IPS-18a (cell line): ENCODE results near the gene ARAP3.

ENCODE experiments used
- H3K27ac ChIP-seq: one replicate; pipeline ENCODE4 v1.5.1; 2013; ENCODE audit warnings: low read length
- H3K27me3 ChIP-seq: one replicate; pipeline ENCODE4 v1.6.1; 2013; ENCODE audit warnings: mild to moderate bottlenecking, low read length; ENCODE audit not compliant: control insufficient read depth, insufficient read depth
- H3K36me3 ChIP-seq: one replicate; pipeline ENCODE4 v1.6.1; 2013; ENCODE audit warnings: low read depth, low read length; ENCODE audit not compliant: control insufficient read depth
- H3K4me1 ChIP-seq: one replicate; pipeline ENCODE4 v1.6.1; 2013; ENCODE audit warnings: low read depth, low read length; ENCODE audit not compliant: control insufficient read depth
- H3K4me3 ChIP-seq: one replicate; pipeline ENCODE4 v1.5.1; 2013; ENCODE audit warnings: low read length
- H3K9ac ChIP-seq: one replicate; pipeline ENCODE4 v1.6.1; 2013; ENCODE audit warnings: mild to moderate bottlenecking, low read length, moderate library complexity
- H3K9me3 ChIP-seq: one replicate; pipeline ENCODE4 v1.6.1; 2013; ENCODE audit warnings: low read depth, low read length; ENCODE audit not compliant: control insufficient read depth

The ARAP3 gene

DNA sequence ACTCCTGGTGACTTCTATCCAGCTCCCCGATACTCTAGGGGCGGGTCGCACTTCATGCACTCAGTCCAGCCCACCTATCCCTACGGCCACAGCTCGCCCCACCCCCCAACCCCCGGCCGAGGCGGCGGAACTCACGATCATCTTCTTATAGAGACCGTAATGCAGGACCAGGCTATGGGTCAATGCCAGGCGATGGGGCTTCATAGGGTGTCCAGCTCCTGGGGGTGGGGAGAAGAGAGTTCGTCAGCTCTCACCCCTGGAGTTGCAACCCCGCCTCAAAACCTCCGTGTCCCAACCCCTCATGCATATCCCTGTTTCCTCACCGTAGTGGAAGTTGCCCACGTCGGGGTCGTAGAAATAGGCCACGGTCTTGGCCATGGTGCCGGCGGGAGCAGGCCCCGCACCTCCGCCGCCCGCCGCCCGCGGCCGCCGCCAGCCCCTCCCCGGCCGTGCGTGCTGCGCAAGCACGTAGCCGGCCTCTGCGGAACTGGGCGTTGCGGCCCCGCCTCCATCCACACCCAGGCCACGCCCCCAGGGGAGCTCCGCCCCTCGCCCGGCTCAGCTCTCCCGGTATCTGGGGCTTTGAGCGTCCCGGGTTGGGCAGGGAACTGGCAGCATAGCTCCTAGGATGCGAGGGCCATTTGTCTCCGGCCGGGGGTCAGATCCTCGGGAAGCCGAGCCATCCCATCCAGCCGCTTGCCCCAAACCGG lies 45.5 kb downstream of the ARAP3 start, which contains the start of the genes HDAC3 and RELL2:
Gene HDAC3 (minus strand): TSS at position 437 of the 710 bp plus-strand sequence. CDS start 59 bp downstream, at position 378.
Gene RELL2 (plus strand): TSS at position 585 of the 710 bp plus-strand sequence. CDS start 1,229 bp downstream, outside the sequence.
- Histone ChIP-seq H3K4me3 (peak within 1 kb of the TSS; percentile 87), H3K9ac (peak within 1 kb of the TSS; percentile 82), H3K27ac (no peak within 1 kb of the TSS), H3K9me3 (no peaks in the 10 kb centered on the region), H3K36me3 (peaks cover 3% of the 10 kb centered on the region), H3K4me1 (peaks cover 3% of the 10 kb centered on the region), H3K27me3 (no peaks in the 10 kb centered on the region)

DNA sequence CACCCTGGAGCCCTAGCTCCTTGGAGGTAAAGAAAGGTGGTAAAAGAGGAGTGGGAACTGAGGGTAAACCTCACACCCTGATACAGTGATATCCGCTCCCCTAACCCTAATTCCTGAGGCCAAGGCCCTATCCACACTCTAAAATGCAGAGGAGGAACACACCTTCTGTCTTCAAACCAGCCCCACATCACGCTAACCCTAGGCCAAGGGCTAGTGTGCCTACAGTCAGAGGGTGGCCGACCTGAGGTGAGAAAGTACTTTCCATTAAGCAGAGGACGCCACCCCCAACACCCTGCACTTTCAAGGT lies 46.0 kb downstream of the ARAP3 start:
- Histone ChIP-seq H3K36me3 (no peaks in the 10 kb centered on the region), H3K9ac (peak overlapping the region; percentile 82), H3K9me3 (no peaks in the 10 kb centered on the region), H3K27ac (no peak overlapping the region), H3K4me1 (peaks cover 3% of the 10 kb centered on the region), H3K27me3 (no peaks in the 10 kb centered on the region), H3K4me3 (peak overlapping the region; percentile 87)

DNA sequence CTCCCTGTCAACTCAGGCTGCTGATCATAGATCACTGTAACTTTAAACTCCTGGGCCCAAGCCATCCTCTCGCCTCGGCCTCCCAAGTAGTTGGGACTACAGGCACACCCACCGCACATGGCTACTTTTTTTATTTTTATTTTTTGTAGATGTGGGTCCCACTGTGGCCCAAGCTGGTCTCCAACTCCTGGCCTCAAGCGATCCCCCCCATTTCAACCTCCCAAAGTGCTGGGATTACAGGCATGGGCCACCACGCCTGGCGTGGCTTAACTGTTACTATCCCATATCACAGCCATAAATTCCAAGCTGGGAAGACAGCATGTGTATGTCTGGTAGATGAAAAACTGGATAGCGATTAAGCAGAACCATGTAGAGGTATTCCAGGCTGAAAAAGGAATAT lies 46.4 kb downstream of the ARAP3 start:
- Histone ChIP-seq H3K36me3 (no peaks in the 10 kb centered on the region), H3K9ac (peak overlapping the region; percentile 82)

DNA sequence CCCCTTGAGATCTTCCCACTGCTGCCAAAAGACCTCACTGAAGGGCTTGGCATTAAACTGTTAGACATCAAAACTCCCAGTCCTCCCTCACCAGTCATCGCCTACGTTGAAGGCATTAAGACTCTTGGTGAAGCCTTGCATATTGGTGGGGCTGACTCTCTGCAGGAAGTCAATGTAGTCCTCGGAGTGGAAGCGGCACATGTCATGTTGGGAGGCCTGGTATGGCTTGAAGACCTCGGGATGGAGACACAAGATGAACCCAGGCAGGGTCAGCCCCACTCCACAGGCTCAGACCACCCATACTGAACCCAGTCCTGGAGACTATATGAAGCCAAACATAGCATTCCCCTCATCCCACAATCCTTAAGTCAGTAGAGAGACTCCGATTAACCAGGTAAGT lies 47.3 kb downstream of the ARAP3 start:
- no peak overlapping the region for H3K27ac ChIP-seq
- H3K27me3 ChIP-seq, result no peaks in the 10 kb centered on the region
- H3K4me1 ChIP-seq, result peaks cover 3% of the 10 kb centered on the region
- no peaks in the 10 kb centered on the region for H3K9me3 ChIP-seq
- no peak overlapping the region for H3K4me3 ChIP-seq
- H3K9ac ChIP-seq, result no peak overlapping the region
- H3K36me3 ChIP-seq, result peaks cover 2% of the 10 kb centered on the region

More for the DNA sequence above, 46.4 kb downstream of the ARAP3 start:
- Histone ChIP-seq H3K27me3 (no peaks in the 10 kb centered on the region), H3K9me3 (no peaks in the 10 kb centered on the region), H3K27ac (no peak overlapping the region), H3K4me3 (peak overlapping the region; percentile 87), H3K4me1 (peaks cover 3% of the 10 kb centered on the region)

DNA sequence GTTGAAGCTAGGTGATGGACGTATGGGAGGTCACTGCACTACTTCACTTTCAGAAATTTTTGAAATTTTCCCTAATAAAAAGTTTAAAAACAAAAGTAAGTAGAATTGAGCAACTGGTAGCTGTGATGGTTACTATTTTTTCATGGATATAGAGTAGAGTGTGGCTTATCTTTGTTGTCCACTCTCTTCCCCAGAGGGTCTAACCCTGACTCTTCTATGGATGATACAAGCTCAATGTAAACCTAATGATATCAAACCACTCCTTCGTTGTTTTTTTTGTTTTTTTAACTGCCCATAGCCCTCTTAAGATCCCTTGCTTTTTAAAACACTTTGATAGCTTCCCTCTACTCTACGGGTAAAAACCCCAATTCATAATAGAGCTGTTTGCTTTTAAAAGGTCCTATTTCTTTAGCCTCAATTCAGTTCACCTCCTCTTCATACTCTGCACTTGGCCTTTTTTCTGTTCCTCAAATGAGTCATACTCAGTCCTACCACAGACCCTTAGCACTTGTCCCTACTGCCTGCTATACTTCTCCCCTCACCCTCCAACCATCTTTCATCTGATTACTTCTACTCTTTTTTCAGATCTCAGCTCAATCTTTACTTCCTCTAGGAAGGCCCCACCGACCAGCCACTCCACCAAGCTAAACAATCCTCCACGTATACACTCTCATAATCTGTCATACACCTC lies 48.0 kb downstream of the ARAP3 start:
- Histone ChIP-seq H3K36me3 (peaks cover 9% of the 10 kb centered on the region), H3K27ac (no peak overlapping the region), H3K9me3 (no peaks in the 10 kb centered on the region), H3K27me3 (no peaks in the 10 kb centered on the region), H3K4me3 (no peak overlapping the region), H3K9ac (no peak overlapping the region), H3K4me1 (peaks cover 3% of the 10 kb centered on the region)

DNA sequence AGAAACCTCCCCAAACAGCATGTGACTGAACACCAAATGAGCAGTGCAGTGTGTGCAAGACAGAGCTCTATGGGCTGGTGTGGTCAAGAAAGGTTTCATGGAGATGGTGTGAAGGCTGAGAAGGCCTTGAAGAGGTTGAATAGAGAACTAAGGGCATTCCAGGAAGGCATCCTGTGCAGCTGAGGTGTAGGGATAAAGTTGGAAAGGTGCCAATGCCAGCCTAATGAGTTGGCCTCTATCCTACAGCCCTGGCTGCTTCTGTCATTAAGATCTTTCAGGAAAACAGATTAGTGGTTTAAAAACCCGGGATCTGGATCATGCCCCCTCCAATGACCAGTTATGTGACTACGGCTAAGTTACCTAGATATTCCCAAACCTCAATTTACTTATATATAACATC lies 49.4 kb downstream of the ARAP3 start:
- H3K27me3 ChIP-seq, result no peaks in the 10 kb centered on the region
- no peak overlapping the region for H3K27ac ChIP-seq
- H3K9ac ChIP-seq, result no peak overlapping the region
- peaks cover 21% of the 10 kb centered on the region for H3K36me3 ChIP-seq
- H3K9me3 ChIP-seq, result no peaks in the 10 kb centered on the region
- no peak overlapping the region for H3K4me3 ChIP-seq
- H3K4me1 ChIP-seq, result peaks cover 3% of the 10 kb centered on the region

DNA sequence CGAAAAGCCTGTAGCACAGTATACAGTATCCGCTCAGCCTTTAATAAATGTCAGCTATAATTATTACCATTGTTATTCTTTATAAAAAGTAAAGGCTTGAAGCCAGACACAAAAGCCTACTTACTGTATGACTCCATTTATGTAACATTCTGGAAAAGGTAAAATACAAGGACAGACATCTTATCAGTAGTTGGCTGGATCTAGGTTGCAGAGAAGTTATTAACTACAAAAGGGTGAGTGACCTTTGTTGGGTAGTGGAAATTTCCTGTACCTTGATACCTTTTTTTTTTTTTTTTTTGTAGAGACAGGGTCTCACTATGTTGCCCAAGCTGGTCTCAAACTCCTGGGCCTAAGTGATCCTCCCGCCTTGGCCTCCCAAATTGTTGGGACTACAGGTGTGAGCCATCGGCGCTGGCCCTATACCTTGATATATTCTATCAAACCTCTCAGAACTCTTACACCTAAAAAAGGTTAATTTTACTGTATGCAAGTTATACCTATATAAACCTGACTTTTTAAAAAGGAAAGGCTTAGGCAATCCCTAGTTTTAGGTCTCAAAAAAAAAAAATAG lies 51.4 kb downstream of the ARAP3 start:
- H3K27me3 ChIP-seq, result no peaks in the 10 kb centered on the region
- no peaks in the 10 kb centered on the region for H3K4me1 ChIP-seq
- H3K27ac ChIP-seq, result no peak overlapping the region
- H3K4me3 ChIP-seq, result no peak overlapping the region
- H3K9me3 ChIP-seq, result no peaks in the 10 kb centered on the region
- H3K36me3 ChIP-seq, result peaks cover 31% of the 10 kb centered on the region
- H3K9ac ChIP-seq, result no peak overlapping the region

DNA sequence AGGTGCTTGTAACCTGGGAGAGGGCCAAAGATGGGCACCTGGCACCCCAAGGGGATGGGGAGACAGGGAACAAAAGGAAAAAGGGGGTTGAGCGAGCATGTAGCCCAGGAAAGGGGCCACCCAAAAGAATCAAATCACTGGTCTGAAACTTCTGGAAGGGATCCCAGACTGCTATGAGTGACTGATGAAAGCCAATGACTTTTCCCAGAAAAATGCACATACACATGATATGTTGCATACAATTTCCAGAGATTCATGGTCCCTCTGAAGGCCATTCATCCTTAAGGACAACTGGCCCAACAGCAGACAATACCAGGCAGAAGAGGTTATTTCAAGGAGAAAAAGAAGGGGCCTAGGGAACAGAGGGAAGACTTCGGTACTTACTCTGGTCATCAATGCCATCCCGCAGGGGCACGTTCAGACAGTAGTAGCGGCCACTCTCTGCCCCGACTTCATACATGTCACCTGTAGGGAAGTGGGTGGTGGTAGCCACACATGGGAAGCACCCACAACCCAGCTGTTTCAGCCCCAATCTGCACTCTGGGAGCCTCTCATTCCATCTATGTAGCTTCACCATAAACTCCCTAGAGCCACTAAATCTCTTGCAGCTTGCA lies 53.7 kb downstream of the ARAP3 start:
- Histone ChIP-seq H3K27me3 (no peaks in the 10 kb centered on the region), H3K4me1 (peaks cover 3% of the 10 kb centered on the region), H3K27ac (no peak overlapping the region), H3K9ac (no peak overlapping the region), H3K9me3 (no peaks in the 10 kb centered on the region), H3K4me3 (no peak overlapping the region), H3K36me3 (peaks cover 45% of the 10 kb centered on the region)

DNA sequence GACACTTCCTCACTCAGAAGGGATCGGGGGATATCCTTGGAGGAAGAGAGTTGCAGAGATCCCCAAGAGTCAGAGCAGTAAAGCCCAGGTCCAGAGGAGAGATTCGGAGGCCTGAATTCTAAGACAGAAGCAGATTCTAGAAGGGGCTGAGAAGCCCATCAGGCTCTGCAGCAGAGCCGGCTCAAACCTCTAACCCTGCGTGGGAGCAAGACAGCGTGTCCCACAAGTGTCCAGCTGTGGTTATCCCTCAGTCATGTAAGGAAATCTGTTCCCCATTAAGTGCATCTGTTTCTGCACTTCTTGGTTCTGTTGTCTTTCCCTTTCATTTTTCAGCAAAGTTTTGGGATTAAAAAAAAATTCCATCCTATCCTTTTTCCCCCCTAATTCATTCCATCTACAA lies 58.4 kb downstream of the ARAP3 start:
- H3K9ac ChIP-seq, result no peak overlapping the region
- no peaks in the 10 kb centered on the region for H3K9me3 ChIP-seq
- H3K27me3 ChIP-seq, result no peaks in the 10 kb centered on the region
- no peak overlapping the region for H3K4me3 ChIP-seq
- no peak overlapping the region for H3K27ac ChIP-seq
- H3K4me1 ChIP-seq, result peaks cover 4% of the 10 kb centered on the region
- peaks cover 51% of the 10 kb centered on the region for H3K36me3 ChIP-seq

DNA sequence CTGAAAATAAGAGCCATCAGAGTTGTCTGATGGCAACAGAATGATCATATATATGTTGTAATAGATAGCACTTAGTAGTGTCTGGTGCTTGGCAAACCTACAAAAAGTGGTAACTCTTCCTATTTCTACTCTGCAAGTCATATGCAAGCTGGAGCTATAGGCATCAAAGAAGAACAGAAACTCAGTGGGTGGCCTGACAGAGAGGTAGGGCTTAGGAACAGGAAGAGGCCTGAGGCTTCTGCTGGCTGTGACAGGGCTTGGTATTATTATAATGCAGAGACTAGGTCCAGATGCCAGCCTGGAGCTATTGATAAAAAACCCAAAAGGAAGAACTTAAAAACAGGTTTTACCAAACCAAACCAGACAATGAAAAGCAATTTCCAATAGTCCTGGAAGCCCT lies 58.8 kb downstream of the ARAP3 start:
- Histone ChIP-seq H3K9me3 (no peaks in the 10 kb centered on the region), H3K4me1 (peaks cover 4% of the 10 kb centered on the region), H3K4me3 (no peak overlapping the region), H3K9ac (no peak overlapping the region), H3K27me3 (no peaks in the 10 kb centered on the region), H3K36me3 (peaks cover 47% of the 10 kb centered on the region), H3K27ac (no peak overlapping the region)

DNA sequence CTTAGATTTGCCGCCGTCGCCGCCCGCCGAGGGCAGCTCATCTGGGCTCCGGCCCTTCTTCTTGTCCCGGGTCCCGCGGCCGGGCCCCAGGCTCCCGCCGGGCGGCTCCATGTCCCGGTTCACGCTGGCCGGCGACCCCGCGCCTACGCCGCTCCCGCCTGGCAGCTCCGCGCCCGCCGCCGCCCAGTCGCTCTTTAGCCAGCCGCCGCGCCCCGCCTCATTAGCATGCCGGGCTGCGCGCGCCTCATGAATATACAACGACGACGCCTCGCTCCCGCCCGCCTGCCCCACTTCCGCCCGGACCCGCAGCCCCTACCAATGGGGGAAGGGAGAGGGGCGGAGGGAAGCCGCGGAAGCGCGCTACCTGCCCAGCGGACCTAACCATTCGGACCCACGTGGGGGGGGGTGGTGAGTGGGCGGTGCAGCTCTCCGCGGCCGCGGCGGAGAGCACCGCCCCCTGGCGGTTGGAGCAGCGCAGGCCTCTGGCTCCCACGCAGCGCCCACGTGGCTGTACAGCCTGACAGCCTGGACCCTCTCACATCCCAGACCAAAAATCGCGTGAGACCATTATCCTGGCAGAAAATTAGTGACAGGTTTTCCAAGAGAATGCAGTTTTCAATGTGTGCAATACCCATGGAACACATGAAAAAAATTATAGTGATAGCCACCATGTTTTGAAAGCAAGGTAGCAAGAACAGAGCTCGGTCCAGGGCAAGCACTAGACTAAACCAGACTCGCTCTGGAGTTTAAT lies 63.1 kb downstream of the ARAP3 start, which contains the start of gene DIAPH1:
Gene DIAPH1 (minus strand): TSS at position 197 of the 751 bp plus-strand sequence. CDS start 86 bp downstream, at position 111.
- Histone ChIP-seq H3K36me3 (peaks cover 21% of the 10 kb centered on the region), H3K27me3 (no peaks in the 10 kb centered on the region), H3K27ac (peak within 1 kb of the TSS; percentile 11), H3K4me3 (peak within 1 kb of the TSS; percentile 79), H3K9ac (peak within 1 kb of the TSS; percentile 90), H3K9me3 (no peaks in the 10 kb centered on the region), H3K4me1 (peaks cover 21% of the 10 kb centered on the region)
